Activated naive CD8-positive, alpha-beta T cell (primary cell): ENCODE data around the gene POLR2C.
"Not testable (repeated sequence)": the region's sequence is repeated elsewhere in the genome, so short reads cannot be mapped to it uniquely, and the experiment has no call there.

Experiments
- H3K27ac Mint-ChIP-seq: one replicate; pipeline ENCODE4 v1.8.0; 2021; ENCODE audit warnings: mixed read lengths
- H3K27me3 Mint-ChIP-seq: one replicate; pipeline ENCODE4 v1.8.0; 2021; ENCODE audit warnings: mixed read lengths
- H3K36me3 Mint-ChIP-seq: one replicate; pipeline ENCODE4 v1.8.0; 2021; ENCODE audit warnings: mixed read lengths
- H3K4me1 Mint-ChIP-seq: one replicate; pipeline ENCODE4 v1.8.0; 2021; ENCODE audit warnings: low read depth, mixed read lengths
- H3K4me3 Mint-ChIP-seq: one replicate; pipeline ENCODE4 v1.8.0; 2021; ENCODE audit warnings: mild to moderate bottlenecking, mixed read lengths
- H3K9me3 Mint-ChIP-seq: one replicate; pipeline ENCODE4 v1.8.0; 2021; ENCODE audit warnings: low read depth, mixed read lengths

The POLR2C gene

GRCh38 chr16:57435838-57436237, 26.6 kb upstream of the POLR2C start:
- Mint-ChIP-seq H3K27me3 (no peaks in the 10 kb centered on the region), H3K4me1 (peaks cover 37% of the 10 kb centered on the region)

DNA sequence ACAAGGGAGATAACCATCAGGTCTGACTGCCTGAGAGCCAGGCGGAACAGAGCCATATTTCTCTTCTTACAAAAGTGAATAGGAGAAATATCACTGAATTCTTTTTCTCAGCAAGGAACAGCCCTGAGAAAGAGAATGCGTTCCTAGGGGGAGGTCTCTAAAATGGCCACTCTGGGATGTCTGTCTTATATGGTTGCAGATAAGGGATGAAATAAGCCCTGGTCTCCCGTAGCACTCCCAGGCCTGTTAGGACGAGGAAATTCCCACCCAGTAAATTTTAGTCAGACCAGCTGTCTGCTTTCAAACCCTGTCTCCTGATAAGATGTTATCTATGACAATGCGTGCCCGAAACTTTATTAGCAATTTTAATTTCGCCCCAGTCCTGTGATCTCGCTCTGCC, 22.5 kb upstream of the POLR2C start:
- H3K9me3 Mint-ChIP-seq, H3K27ac Mint-ChIP-seq: not testable (repeated sequence)
- H3K4me1 Mint-ChIP-seq, result peaks cover 26% of the 10 kb centered on the region

More at GRCh38 chr16:57435838-57436237, 26.6 kb upstream of the POLR2C start:
- Mint-ChIP-seq H3K36me3 (peaks cover 33% of the 10 kb centered on the region), H3K4me3 (no peak overlapping the region), H3K27ac (peak overlapping the region; percentile 58), H3K9me3 (peaks cover 4% of the 10 kb centered on the region)

GRCh38 chr16:57440551-57440950, 21.9 kb upstream of the POLR2C start:
- H3K27ac Mint-ChIP-seq, H3K9me3 Mint-ChIP-seq, H3K4me3 Mint-ChIP-seq, H3K27me3 Mint-ChIP-seq: not testable (repeated sequence)
- H3K36me3 Mint-ChIP-seq, result peaks cover 30% of the 10 kb centered on the region
- H3K4me1 Mint-ChIP-seq, result peaks cover 26% of the 10 kb centered on the region

More for the DNA sequence above, 22.5 kb upstream of the POLR2C start:
- not testable (repeated sequence) for H3K4me3 Mint-ChIP-seq, H3K27me3 Mint-ChIP-seq
- H3K36me3 Mint-ChIP-seq, result peaks cover 33% of the 10 kb centered on the region

DNA sequence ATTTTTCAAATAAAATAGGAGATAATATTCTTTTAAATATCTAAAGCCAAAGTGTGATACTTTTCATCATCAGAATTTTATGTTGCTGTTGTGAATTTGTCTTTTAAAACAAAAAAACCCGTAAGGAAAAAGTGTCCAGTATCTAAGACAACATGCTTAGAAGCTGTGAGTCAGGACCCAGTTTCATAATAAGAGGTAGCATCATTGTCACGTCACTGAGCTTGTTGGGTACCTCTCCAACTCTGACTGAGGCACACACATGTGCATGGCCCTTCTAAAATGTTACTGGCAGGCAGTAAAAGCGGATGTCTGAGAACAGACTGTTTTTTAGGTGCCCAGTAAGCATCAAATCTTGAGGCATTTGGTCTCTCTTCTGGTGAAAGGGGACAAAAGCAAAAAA, 17.8 kb upstream of the POLR2C start:
- Mint-ChIP-seq H3K36me3 (peaks cover 16% of the 10 kb centered on the region), H3K9me3 (peaks cover 2% of the 10 kb centered on the region), H3K4me1 (peaks cover 40% of the 10 kb centered on the region), H3K27me3 (no peaks in the 10 kb centered on the region), H3K27ac (peak overlapping the region; percentile 46), H3K4me3 (peak overlapping the region; percentile 69)

- Mint-ChIP-seq H3K27me3 (no peaks in the 10 kb centered on the region), H3K36me3 (peaks cover 8% of the 10 kb centered on the region), H3K27ac (no peak overlapping the region), H3K4me1 (peaks cover 42% of the 10 kb centered on the region), H3K9me3 (no peaks in the 10 kb centered on the region), H3K4me3 (peak overlapping the region; percentile 67)
Measured at GRCh38 chr16:57445510-57445909, 17.0 kb upstream of the POLR2C start.

GRCh38 chr16:57446531-57447185, 15.8 kb upstream of the POLR2C start:
- Mint-ChIP-seq H3K27me3 (no peaks in the 10 kb centered on the region), H3K4me3 (peak overlapping the region; percentile 94), H3K27ac (peak overlapping the region; percentile 91), H3K9me3 (no peaks in the 10 kb centered on the region), H3K36me3 (peaks cover 1% of the 10 kb centered on the region), H3K4me1 (peaks cover 39% of the 10 kb centered on the region)

- no peaks in the 10 kb centered on the region for H3K27me3 Mint-ChIP-seq
- H3K4me1 Mint-ChIP-seq, result peaks cover 39% of the 10 kb centered on the region
- H3K9me3 Mint-ChIP-seq, result no peaks in the 10 kb centered on the region
- peak within 1 kb of the TSS; percentile 94 for H3K4me3 Mint-ChIP-seq
- peak within 1 kb of the TSS; percentile 91 for H3K27ac Mint-ChIP-seq
- H3K36me3 Mint-ChIP-seq, result no peaks in the 10 kb centered on the region
Measured at GRCh38 chr16:57447186-57447962, 15.1 kb upstream of the POLR2C start, which contains the start of the genes CIAPIN1 and COQ9. CIAPIN1 (minus strand) TSS chr16:57447385; CDS start chr16:57440928, 6,457 bp downstream. COQ9 (plus strand) TSS chr16:57447479; CDS start chr16:57447506, 27 bp downstream.

- Mint-ChIP-seq H3K36me3 (peaks cover 3% of the 10 kb centered on the region), H3K4me3 (no peak overlapping the region), H3K27ac (no peak overlapping the region), H3K27me3 (no peaks in the 10 kb centered on the region), H3K9me3 (no peaks in the 10 kb centered on the region), H3K4me1 (peaks cover 14% of the 10 kb centered on the region)
Measured at GRCh38 chr16:57452021-57452420, 10.5 kb upstream of the POLR2C start.

DNA sequence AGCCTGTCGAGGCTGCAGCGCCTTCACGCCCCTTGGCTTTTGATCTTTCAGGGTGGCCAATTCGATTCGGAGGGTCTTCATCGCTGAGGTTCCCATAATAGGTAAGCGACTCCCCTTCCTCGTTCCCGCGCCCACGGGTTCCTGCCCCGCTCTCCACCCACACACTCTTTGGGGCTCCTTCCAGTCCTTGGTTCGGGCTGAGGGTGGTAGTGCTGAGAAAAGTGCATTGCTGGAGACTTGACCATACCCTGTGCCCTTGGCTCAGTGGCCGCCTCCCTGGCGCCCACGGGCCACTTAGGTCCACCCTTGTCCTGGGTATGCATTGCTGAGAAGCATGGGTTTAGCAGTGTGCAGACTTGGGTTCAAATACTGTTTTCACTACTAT, 491 bp downstream of the POLR2C start:
- H3K36me3 Mint-ChIP-seq, result peaks cover 8% of the 10 kb centered on the region
- H3K27me3 Mint-ChIP-seq, result no peaks in the 10 kb centered on the region
- peak overlapping the region; percentile 100 for H3K4me3 Mint-ChIP-seq
- H3K9me3 Mint-ChIP-seq, result no peaks in the 10 kb centered on the region
- peak overlapping the region; percentile 100 for H3K27ac Mint-ChIP-seq
- peaks cover 30% of the 10 kb centered on the region for H3K4me1 Mint-ChIP-seq

DNA sequence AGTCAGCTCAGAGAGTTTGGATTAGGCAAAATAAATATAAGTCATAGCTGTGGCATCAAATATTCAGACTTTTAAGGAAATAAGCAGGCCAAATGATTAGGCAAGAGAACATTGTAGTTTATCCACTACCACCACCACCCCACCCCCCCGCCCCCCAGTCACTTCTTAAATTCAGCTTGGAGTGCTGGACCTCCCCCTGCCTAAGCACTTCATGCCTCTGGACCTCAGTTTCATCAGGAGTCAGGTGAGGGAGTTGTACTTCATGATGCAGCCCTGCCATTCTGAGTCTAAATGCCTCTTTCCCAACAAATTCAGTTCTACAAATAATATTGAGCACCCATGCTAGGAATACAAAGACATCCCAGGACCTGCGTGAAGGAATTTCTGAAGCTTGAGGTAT, 2.0 kb downstream of the POLR2C start:
- H3K27ac Mint-ChIP-seq, result no peak overlapping the region
- peaks cover 9% of the 10 kb centered on the region for H3K36me3 Mint-ChIP-seq
- peak overlapping the region; percentile 100 for H3K4me3 Mint-ChIP-seq
- no peaks in the 10 kb centered on the region for H3K9me3 Mint-ChIP-seq
- H3K27me3 Mint-ChIP-seq, result no peaks in the 10 kb centered on the region
- H3K4me1 Mint-ChIP-seq, result peaks cover 30% of the 10 kb centered on the region

DNA sequence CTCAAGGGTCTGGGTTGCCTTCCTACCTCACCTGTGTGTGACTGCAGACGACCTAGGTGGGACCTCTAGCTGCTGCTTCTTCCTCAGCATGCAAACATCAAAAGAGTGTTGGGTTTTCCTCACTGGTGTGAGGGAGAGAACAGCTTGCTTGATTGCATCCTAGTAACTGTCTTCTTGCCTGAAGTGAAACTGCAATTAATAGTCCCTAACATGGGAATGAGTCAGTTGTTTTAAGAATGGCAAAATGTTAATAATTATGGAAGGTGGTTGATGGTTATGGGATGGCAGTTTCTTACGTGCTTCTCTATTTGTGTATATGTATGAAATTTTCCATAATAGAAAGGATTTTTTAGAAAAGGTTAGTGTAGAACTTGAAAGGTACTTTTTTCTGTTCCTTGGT, 5.9 kb downstream of the POLR2C start:
- Mint-ChIP-seq H3K4me3 (no peak overlapping the region), H3K9me3 (no peaks in the 10 kb centered on the region), H3K27ac (peak overlapping the region; percentile 17), H3K4me1 (peaks cover 23% of the 10 kb centered on the region), H3K27me3 (no peaks in the 10 kb centered on the region), H3K36me3 (peaks cover 8% of the 10 kb centered on the region)

- Mint-ChIP-seq H3K27ac (no peak overlapping the region), H3K9me3 (no peaks in the 10 kb centered on the region), H3K4me3 (no peak overlapping the region), H3K27me3 (no peaks in the 10 kb centered on the region), H3K4me1 (peaks cover 16% of the 10 kb centered on the region), H3K36me3 (peaks cover 7% of the 10 kb centered on the region)
Measured at GRCh38 chr16:57469046-57469445, 6.6 kb downstream of the POLR2C start.

- no peak overlapping the region for H3K27ac Mint-ChIP-seq
- no peaks in the 10 kb centered on the region for H3K27me3 Mint-ChIP-seq
- peaks cover 4% of the 10 kb centered on the region for H3K36me3 Mint-ChIP-seq
- no peak overlapping the region for H3K4me3 Mint-ChIP-seq
- no peaks in the 10 kb centered on the region for H3K9me3 Mint-ChIP-seq
- peaks cover 10% of the 10 kb centered on the region for H3K4me1 Mint-ChIP-seq
Measured at GRCh38 chr16:57469917-57470470, 7.5 kb downstream of the POLR2C start.

DNA sequence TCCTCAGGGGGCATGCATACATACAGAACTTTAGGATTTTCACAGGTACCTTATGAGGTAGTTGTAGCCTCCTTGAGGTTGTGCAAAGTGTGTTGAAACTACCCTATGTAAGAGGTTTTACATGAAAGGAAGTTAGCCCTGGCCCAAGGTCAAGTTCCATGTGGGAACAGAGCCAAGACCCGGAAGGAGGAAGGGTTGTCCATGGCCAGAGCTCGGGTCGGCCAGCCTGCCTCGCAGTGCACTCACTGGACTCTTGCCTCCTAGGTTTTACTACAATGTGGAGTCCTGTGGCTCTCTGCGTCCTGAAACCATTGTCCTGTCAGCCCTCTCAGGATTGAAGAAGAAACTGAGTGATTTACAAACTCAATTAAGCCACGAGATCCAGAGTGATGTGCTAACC, 8.2 kb downstream of the POLR2C start:
- Mint-ChIP-seq H3K27me3 (no peaks in the 10 kb centered on the region), H3K36me3 (peaks cover 2% of the 10 kb centered on the region), H3K27ac (no peak overlapping the region), H3K9me3 (no peaks in the 10 kb centered on the region), H3K4me3 (no peak overlapping the region), H3K4me1 (peaks cover 5% of the 10 kb centered on the region)

- peaks cover 6% of the 10 kb centered on the region for H3K4me1 Mint-ChIP-seq
- H3K4me3 Mint-ChIP-seq, result no peak overlapping the region
- H3K9me3 Mint-ChIP-seq, result no peaks in the 10 kb centered on the region
- H3K36me3 Mint-ChIP-seq, result peaks cover 2% of the 10 kb centered on the region
- H3K27ac Mint-ChIP-seq, result no peak overlapping the region
- H3K27me3 Mint-ChIP-seq, result no peaks in the 10 kb centered on the region
Measured at GRCh38 chr16:57471209-57471608, 8.7 kb downstream of the POLR2C start.
